GM12892 (cell line): ENCODE data around the gene CGB7.

Source experiments
- POLR2A ChIP-seq: IDR thresholded peaks from 2 replicates; pipeline ENCODE4 v1.6.1; 2011; ENCODE audit warnings: low read depth, low read length, control low read depth
- POLR2AphosphoS5 ChIP-seq: IDR thresholded peaks from 2 replicates; pipeline ENCODE4 v1.6.1; 2011; ENCODE audit warnings: low read depth, low read length, control low read depth

GRCh38 chr19:49061445-49061844 lies 3.9 kb upstream of the CGB7 start:
- TF ChIP-seq POLR2A (no peak), POLR2AphosphoS5 (no peak)
